ENCODE measurements around the gene SLIT3. TPM values are rescaled to one million over a fixed set of nuclear protein-coding genes. Genes with fewer than 3 reads are reported as not detected.

Gene SLIT3
- total RNA-seq, 1 experiment from 2014 or later: 0.10 TPM

DNA sequence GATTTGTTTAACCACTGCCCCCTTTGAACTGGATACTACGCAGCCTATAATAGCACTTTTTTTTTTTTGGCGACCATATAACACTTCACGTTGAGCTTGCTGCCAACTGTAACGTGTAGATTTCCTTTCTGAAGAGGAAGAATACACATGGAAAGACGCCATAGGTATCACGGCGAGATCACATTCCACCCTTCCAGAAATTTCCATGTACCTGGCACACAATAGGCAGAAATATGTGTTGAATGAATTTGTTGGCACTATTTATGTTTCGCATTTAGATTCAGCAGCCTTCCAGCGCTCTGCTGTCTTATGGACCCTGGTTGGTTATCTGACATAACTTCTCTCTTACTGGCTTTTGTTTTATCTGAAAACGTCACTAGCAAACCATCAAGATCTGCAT lies 250.3 kb downstream of the SLIT3 start:
- CTCF ChIA-PET: no interaction called here
- intact Hi-C loops (cut with micrococcal nuclease): no loop called here

DNA sequence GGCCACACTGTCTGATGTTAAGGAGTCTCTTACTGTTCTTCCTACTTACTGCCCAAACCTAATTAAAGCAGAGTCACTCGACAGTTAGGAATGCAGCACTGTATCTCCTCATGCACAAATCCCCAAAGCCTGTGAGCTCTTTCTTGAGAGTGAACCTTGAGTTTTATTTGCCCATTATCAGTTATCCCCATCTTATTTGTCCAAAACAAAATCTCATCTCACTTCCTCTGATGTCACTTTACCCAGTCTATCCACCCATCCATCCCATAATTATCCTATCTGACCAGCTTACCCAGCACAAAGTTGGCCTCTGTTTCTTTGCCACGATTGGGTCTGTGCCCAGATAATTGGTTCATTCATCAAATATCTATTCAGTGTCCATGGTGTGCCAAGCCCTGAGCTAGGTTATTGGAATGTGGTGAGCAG lies 250.8 kb downstream of the SLIT3 start:
- BruUV-seq (replicated peaks): no TSS peak
- no peak for DNase-seq (ENCODE audit: low read depth, low spot score)

More for the DNA sequence above, 250.3 kb downstream of the SLIT3 start:
- no TSS peak for BruUV-seq (replicated peaks)
- Histone ChIP-seq H3K27me3 (ENCODE audit: insufficient read depth, low read length) (peaks cover 50% of the 10 kb centered on the region), H4K20me1 (ENCODE audit: insufficient read depth) (no peaks in the 10 kb centered on the region), H3K4me3 (replicated peaks in 1 of 2; ENCODE audit: low read depth in 1 of 2, low read length in 2 of 2) (no peak overlapping the region), H3K27ac (ENCODE audit: low read depth, low read length) (no peak overlapping the region), H3K4me1 (ENCODE audit: control insufficient read depth in 1 of 2, insufficient read depth in 2 of 2, low read length in 2 of 2) (no peaks in the 10 kb centered on the region), H3K9me2 (ENCODE audit: insufficient read depth) (no peaks in the 10 kb centered on the region), H3K4me2 (ENCODE audit: low read length) (no peak overlapping the region), H3K36me3 (ENCODE audit: control insufficient read depth in 1 of 2, insufficient read depth in 2 of 2, low read length in 2 of 2) (no peaks in the 10 kb centered on the region), H3K79me2 (ENCODE audit: insufficient read depth, low read length) (no peaks in the 10 kb centered on the region), H3K9ac (ENCODE audit: low read length) (no peak overlapping the region), H2AFZ (ENCODE audit: low read depth, low read length, poor library complexity, severe bottlenecking) (no peak overlapping the region), H3K9me3 (ENCODE audit: control insufficient read depth in 1 of 2, insufficient read depth in 1 of 2, low read depth in 1 of 2, low read length in 2 of 2) (no peaks in the 10 kb centered on the region)
- ATAC-seq: no peak
- POLR2A ChIA-PET: no interaction called here
- DNase-seq (ENCODE audit: low read depth, low spot score): no peak
- TF ChIP-seq EZH2 (IDR thresholded peaks at IDR 0.05): no peak
- RAD21 ChIA-PET (ENCODE audit: low non-redundant PET in 1 of 2, low total read pairs in 2 of 2, uncharacterized antibody in 2 of 2, unreplicated experiment in 2 of 2): no interaction called here

GRCh38 chr5:169049712-169050111 lies 251.2 kb downstream of the SLIT3 start:
- H3K36me3 ChIP-seq (ENCODE audit: control insufficient read depth in 1 of 2, insufficient read depth in 2 of 2, low read length in 2 of 2): no peaks in the 10 kb centered on the region
- no peaks in the 10 kb centered on the region for H4K20me1 ChIP-seq (ENCODE audit: insufficient read depth)
- ATAC-seq (no peak), DNase-seq (ENCODE audit: low read depth, low spot score) (no peak)
- H3K4me1 ChIP-seq (ENCODE audit: control insufficient read depth in 1 of 2, insufficient read depth in 2 of 2, low read length in 2 of 2): no peaks in the 10 kb centered on the region
- CTCF ChIA-PET: no interaction called here
- H3K9me3 ChIP-seq (ENCODE audit: control insufficient read depth in 1 of 2, insufficient read depth in 1 of 2, low read depth in 1 of 2, low read length in 2 of 2): no peaks in the 10 kb centered on the region
- H3K9ac ChIP-seq (ENCODE audit: low read length): no peak overlapping the region
- no peak overlapping the region for H3K4me3 ChIP-seq (replicated peaks in 1 of 2; ENCODE audit: low read depth in 1 of 2, low read length in 2 of 2)
- no peaks in the 10 kb centered on the region for H3K9me2 ChIP-seq (ENCODE audit: insufficient read depth)
- TF ChIP-seq, protein P1, sequence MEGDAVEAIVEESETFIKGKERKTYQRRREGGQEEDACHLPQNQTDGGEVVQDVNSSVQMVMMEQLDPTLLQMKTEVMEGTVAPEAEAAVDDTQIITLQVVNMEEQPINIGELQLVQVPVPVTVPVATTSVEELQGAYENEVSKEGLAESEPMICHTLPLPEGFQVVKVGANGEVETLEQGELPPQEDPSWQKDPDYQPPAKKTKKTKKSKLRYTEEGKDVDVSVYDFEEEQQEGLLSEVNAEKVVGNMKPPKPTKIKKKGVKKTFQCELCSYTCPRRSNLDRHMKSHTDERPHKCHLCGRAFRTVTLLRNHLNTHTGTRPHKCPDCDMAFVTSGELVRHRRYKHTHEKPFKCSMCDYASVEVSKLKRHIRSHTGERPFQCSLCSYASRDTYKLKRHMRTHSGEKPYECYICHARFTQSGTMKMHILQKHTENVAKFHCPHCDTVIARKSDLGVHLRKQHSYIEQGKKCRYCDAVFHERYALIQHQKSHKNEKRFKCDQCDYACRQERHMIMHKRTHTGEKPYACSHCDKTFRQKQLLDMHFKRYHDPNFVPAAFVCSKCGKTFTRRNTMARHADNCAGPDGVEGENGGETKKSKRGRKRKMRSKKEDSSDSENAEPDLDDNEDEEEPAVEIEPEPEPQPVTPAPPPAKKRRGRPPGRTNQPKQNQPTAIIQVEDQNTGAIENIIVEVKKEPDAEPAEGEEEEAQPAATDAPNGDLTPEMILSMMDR (IDR thresholded peaks at IDR 0.05 in 2 of 3, conservative IDR thresholded peaks at IDR 0.05 in 1 of 3; ENCODE audit: borderline replicate concordance in 1 of 3, insufficient read depth in 1 of 3, low read depth in 2 of 3, low read length in 2 of 3): no peak
- TF ChIP-seq ZNF274 (IDR thresholded peaks at IDR 0.05; ENCODE audit: low read depth, low read length): no peak
- TF ChIP-seq CBX3 (IDR thresholded peaks at IDR 0.05; ENCODE audit: low read depth): no peak
- no peak for TF ChIP-seq ATF3 (IDR thresholded peaks at IDR 0.05)
- no peak for TF ChIP-seq POLR2AphosphoS5 (IDR thresholded peaks at IDR 0.05; ENCODE audit: low read depth, low read length)
- TF ChIP-seq, protein P2, sequence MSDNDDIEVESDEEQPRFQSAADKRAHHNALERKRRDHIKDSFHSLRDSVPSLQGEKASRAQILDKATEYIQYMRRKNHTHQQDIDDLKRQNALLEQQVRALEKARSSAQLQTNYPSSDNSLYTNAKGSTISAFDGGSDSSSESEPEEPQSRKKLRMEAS (IDR thresholded peaks at IDR 0.05): no peak
- no peak for TF ChIP-seq SIN3A (IDR thresholded peaks at IDR 0.05; ENCODE audit: low read depth)
- no peak for TF ChIP-seq SRF (IDR thresholded peaks at IDR 0.05; ENCODE audit: low read depth)
- RAD21 ChIA-PET (ENCODE audit: low non-redundant PET in 1 of 2, low total read pairs in 2 of 2, uncharacterized antibody in 2 of 2, unreplicated experiment in 2 of 2): no interaction called here
- no peak overlapping the region for H2AFZ ChIP-seq (ENCODE audit: low read depth, low read length, poor library complexity, severe bottlenecking)
- H3K79me2 ChIP-seq (ENCODE audit: insufficient read depth, low read length): no peaks in the 10 kb centered on the region
- POLR2A ChIA-PET: no interaction called here
- no peak overlapping the region for H3K27ac ChIP-seq (ENCODE audit: low read depth, low read length)
- no peak overlapping the region for H3K4me2 ChIP-seq (ENCODE audit: low read length)
- BruUV-seq (replicated peaks): no TSS peak
- intact Hi-C loops (cut with micrococcal nuclease): no loop called here
- H3K27me3 ChIP-seq (ENCODE audit: insufficient read depth, low read length): peaks cover 57% of the 10 kb centered on the region

More for the DNA sequence above, 250.8 kb downstream of the SLIT3 start:
- Histone ChIP-seq H3K9me3 (ENCODE audit: control insufficient read depth in 1 of 2, insufficient read depth in 1 of 2, low read depth in 1 of 2, low read length in 2 of 2) (no peaks in the 10 kb centered on the region), H2AFZ (ENCODE audit: low read depth, low read length, poor library complexity, severe bottlenecking) (no peak overlapping the region), H3K27ac (ENCODE audit: low read depth, low read length) (no peak overlapping the region), H3K9me2 (ENCODE audit: insufficient read depth) (no peaks in the 10 kb centered on the region), H3K79me2 (ENCODE audit: insufficient read depth, low read length) (no peaks in the 10 kb centered on the region), H3K4me2 (ENCODE audit: low read length) (no peak overlapping the region), H3K4me3 (replicated peaks in 1 of 2; ENCODE audit: low read depth in 1 of 2, low read length in 2 of 2) (no peak overlapping the region), H3K27me3 (ENCODE audit: insufficient read depth, low read length) (peaks cover 55% of the 10 kb centered on the region), H3K4me1 (ENCODE audit: control insufficient read depth in 1 of 2, insufficient read depth in 2 of 2, low read length in 2 of 2) (no peaks in the 10 kb centered on the region), H3K9ac (ENCODE audit: low read length) (no peak overlapping the region), H3K36me3 (ENCODE audit: control insufficient read depth in 1 of 2, insufficient read depth in 2 of 2, low read length in 2 of 2) (no peaks in the 10 kb centered on the region), H4K20me1 (ENCODE audit: insufficient read depth) (no peaks in the 10 kb centered on the region)
- intact Hi-C loops (cut with micrococcal nuclease): no loop called here
- TF ChIP-seq JUND (IDR thresholded peaks at IDR 0.05) (no peak), FOSL1 (IDR thresholded peaks at IDR 0.05; ENCODE audit: low read depth) (no peak), CEBPB (IDR thresholded peaks at IDR 0.05; ENCODE audit: low read depth) (no peak)
- no peak for ATAC-seq
- RAD21 ChIA-PET (ENCODE audit: low non-redundant PET in 1 of 2, low total read pairs in 2 of 2, uncharacterized antibody in 2 of 2, unreplicated experiment in 2 of 2): no interaction called here
- POLR2A ChIA-PET: no interaction called here
- CTCF ChIA-PET: no interaction called here

Data from HCT116 (cell line).